ENCODE results near the gene PAX7.

PAX7 gene

GRCh38 chr1:18768086-18768485 is 137.4 kb downstream of the PAX7 start:
- no peak for DNase-seq

DNA sequence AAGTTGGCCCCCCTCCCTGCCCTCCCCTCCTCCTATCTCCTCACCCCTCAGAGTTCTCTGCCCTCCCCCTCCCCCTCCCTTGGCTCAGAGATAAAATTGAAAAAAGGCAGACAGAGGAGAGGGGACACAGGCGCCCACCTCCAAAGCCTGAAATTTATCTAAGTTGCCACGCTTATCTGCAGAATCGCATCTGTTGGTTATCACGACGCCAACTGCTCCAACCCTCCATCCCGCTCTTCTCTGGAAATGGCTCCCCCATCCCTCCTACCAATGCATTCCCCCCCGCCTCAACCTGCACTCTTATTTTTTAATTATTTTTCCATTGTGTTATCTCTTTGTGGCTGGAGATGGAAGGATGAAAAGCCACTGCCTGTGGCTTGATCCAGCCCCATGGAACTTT is 138.5 kb downstream of the PAX7 start:
- no peak for DNase-seq

- DNase-seq, result no peak
These were observed 140.2 kb downstream of the PAX7 start for GRCh38 chr1:18770799-18771198.

- DNase-seq, result no peak
These were observed 143.1 kb downstream of the PAX7 start for GRCh38 chr1:18773753-18774152.

DNA sequence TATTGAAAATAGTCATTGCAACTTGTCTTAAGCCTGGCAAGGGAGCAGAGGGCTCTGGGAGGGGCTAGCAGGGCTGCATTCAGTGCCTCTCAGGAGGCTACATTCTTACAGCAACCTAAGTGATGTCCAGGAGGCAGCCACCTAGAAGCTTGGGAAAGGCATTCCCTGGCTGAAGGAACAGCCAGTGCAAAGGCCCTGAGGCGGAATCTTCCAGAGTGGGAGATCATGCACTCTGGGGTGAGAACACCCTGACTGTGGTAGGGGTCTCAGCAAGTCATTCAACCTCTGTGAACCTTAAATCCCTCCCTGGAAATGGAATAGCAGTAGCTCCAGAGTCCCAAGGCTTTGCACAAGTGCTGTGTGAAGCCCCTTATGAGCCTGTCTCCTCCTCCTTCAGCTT is 144.7 kb downstream of the PAX7 start:
- no peak for DNase-seq

DNA sequence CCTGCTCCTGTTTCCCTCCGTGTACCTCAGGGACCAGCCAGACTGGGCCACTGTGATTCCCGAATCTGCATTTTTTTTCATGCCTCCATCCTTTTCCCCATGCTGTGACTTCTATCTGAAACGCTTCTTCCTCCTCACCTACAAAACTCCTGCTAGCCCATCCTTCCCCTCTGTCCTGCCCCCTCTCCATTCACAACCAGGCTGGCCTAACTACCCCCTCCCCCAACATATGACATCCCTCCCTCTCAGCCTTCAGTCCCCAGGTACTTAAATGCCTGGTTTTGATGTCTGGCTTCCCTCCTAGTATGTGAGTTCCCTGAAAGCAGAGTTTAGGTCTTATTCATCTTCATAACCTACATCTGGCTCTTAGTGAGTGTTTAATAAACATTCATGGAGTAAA is 146.1 kb downstream of the PAX7 start:
- no peak for DNase-seq

- DNase-seq, result no peak
These were observed 147.8 kb downstream of the PAX7 start for GRCh38 chr1:18778437-18778836.

GRCh38 chr1:18781031-18781430 is 150.4 kb downstream of the PAX7 start:
- DNase-seq, result no peak

GRCh38 chr1:18783705-18784481 is 153.2 kb downstream of the PAX7 start:
- no peak for DNase-seq

- no peak for DNase-seq
These were observed 153.8 kb downstream of the PAX7 start for GRCh38 chr1:18784482-18784831.

GRCh38 chr1:18786149-18786548 is 155.5 kb downstream of the PAX7 start:
- no peak for DNase-seq

DNA sequence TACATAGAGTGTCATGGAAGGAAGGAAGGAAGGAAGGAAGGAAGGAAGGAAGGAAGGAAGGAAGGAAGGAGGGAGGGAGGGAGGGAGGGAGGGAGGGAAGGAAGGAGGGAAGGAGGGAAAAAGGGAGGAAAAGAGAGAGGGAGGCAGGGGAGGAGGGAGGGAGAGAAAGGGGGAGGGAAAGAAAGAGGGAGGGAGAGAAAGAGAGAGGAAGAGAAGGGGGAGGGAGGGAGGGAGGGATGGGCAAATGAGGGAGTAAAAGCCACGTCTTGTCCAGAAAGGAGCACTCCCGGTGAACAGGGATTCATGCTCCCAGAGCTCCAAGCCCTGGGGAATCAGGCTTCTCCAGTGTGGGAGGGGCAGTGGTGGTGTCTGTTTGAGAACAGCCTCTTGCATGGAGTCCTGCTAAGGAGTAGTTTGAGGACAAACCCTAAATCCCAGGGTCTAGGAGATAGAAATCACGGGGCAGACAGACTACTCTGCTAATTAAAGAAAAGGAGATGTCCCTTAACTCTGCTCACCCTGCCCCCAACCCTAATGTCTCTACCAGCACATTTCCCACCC is 157.3 kb downstream of the PAX7 start:
- no peak for DNase-seq

DNA sequence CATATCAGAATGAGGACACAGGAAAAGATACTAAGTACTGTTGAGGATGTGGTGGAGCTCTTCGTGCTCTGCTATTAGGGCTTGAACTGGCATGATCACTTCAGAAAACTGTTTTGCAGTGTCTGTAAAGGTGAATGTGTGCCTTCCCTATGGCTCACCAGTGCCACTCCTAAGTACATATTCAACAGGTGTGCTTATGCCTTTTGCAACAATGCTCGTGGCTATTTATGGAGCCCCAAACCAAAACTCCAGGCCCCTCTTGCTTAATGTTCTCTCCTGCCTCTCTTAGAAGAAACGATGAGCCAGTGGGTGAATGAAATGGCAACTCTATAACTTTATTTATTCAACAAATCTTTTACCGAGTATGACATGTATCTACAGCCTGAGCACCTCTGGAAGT is 158.6 kb downstream of the PAX7 start:
- DNase-seq, result no peak

GRCh38 chr1:18792747-18793146 is 162.1 kb downstream of the PAX7 start:
- no peak for DNase-seq

- DNase-seq, result no peak
These were observed 162.5 kb downstream of the PAX7 start for GRCh38 chr1:18793164-18793563.

DNA sequence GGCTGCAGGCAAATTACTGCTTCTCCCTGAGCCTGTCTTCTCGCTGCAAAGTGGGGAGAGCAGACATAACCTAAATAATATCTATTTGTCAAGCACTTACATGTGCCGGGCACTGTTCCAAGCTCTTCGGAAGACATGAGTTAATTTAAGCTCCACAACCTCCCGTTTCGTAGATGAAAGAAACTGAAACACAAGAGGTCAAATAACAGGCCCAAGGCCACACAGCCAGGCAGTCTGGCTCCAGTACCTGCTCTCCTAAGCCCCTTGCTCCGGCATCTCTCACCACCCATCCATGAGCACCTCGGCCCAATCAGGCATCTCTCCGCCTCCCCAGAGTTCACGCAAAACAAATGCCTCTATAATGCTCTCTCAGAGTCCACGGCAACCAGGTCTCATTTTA is 163.4 kb downstream of the PAX7 start:
- no peak for DNase-seq

GRCh38 chr1:18794561-18794960 is 163.9 kb downstream of the PAX7 start:
- DNase-seq, result no peak

- no peak for DNase-seq
These were observed 164.5 kb downstream of the PAX7 start for GRCh38 chr1:18795002-18795689.

- no peak for DNase-seq
These were observed 166.3 kb downstream of the PAX7 start for GRCh38 chr1:18796950-18797349.

All from NK-92 treated with Interleukin-12 subunit alpha and Interleukin-12 subunit beta, amount 100 ng/mL, for 24 hours (cell line).